Mesendoderm (in vitro differentiated cells): ENCODE results near the gene TOB2.

Experiments used
- DNase-seq: peaks from one replicate; pipeline ENCODE4 v3.0.0; 2013
- H2AK5ac ChIP-seq: 2 replicates; pipeline ENCODE4 v1.6.1; 2013; ENCODE audit warnings: low read length, inconsistent platforms
- H2BK120ac ChIP-seq: 2 replicates; pipeline ENCODE4 v1.6.1; 2013; ENCODE audit warnings: low read depth, mild to moderate bottlenecking, low read length, moderate library complexity, mixed read lengths
- H2BK15ac ChIP-seq: replicated peaks from 2 replicates; pipeline ENCODE4 v1.6.1; 2013; ENCODE audit warnings: low read depth, mild to moderate bottlenecking, moderate library complexity
- H2BK5ac ChIP-seq: 2 replicates; pipeline ENCODE4 v1.6.1; 2013; ENCODE audit warnings: low read length, inconsistent platforms
- H3K18ac ChIP-seq: 2 replicates; pipeline ENCODE4 v1.6.1; 2013; ENCODE audit warnings: mild to moderate bottlenecking, low read length, mixed read lengths
- H3K23ac ChIP-seq: one replicate; pipeline ENCODE4 v1.6.1; 2013; ENCODE audit warnings: low read length
- H3K27ac ChIP-seq: 2 replicates; pipeline ENCODE4 v1.5.1; 2013; ENCODE audit warnings: low read depth, mild to moderate bottlenecking, inconsistent platforms, low read length, moderate library complexity
- H3K27me3 ChIP-seq: 2 replicates; pipeline ENCODE4 v1.6.1; 2013; ENCODE audit warnings: low read length, control low read depth, mild to moderate bottlenecking, inconsistent platforms; ENCODE audit not compliant: insufficient read depth, poor library complexity
- H3K36me3 ChIP-seq: 2 replicates; pipeline ENCODE4 v1.6.1; 2013; ENCODE audit warnings: low read length, inconsistent platforms; ENCODE audit not compliant: control insufficient read depth, insufficient read depth
- H3K4ac ChIP-seq: one replicate; pipeline ENCODE4 v1.6.1; 2013; ENCODE audit warnings: low read depth, mild to moderate bottlenecking, low read length, moderate library complexity
- H3K4me1 ChIP-seq: 2 replicates; pipeline ENCODE4 v1.6.1; 2013; ENCODE audit warnings: low read depth, low read length, inconsistent platforms; ENCODE audit not compliant: control insufficient read depth
- H3K4me2 ChIP-seq: 2 replicates; pipeline ENCODE4 v1.6.1; 2013; ENCODE audit warnings: low read length
- H3K4me3 ChIP-seq: 2 replicates; pipeline ENCODE4 v1.5.1; 2013; ENCODE audit warnings: mild to moderate bottlenecking, low read length
- H3K56ac ChIP-seq: one replicate; pipeline ENCODE4 v1.6.1; 2013; ENCODE audit warnings: low read length
- H3K79me1 ChIP-seq: 2 replicates; pipeline ENCODE4 v1.6.1; 2013; ENCODE audit warnings: low read length, inconsistent platforms
- H3K79me2 ChIP-seq: 2 replicates; pipeline ENCODE4 v1.6.1; 2013; ENCODE audit warnings: mild to moderate bottlenecking, low read length; ENCODE audit not compliant: control insufficient read depth, insufficient read depth
- H3K9ac ChIP-seq: 2 replicates; pipeline ENCODE4 v1.6.1; 2013; ENCODE audit warnings: low read length, inconsistent platforms
- H4K5ac ChIP-seq: one replicate; pipeline ENCODE4 v1.6.1; 2013; ENCODE audit warnings: low read length
- H4K8ac ChIP-seq: one replicate; pipeline ENCODE4 v1.6.1; 2013; ENCODE audit warnings: low read depth, mild to moderate bottlenecking, control low read depth, low read length, moderate library complexity
- WGBS: extraction: QIAGEN DNeasy Blood & Tissue Kit; methylation state at CpG from one replicate; pipeline ENCODE4 v1.1.7; 2013; ENCODE audit warnings: low lambda C conversion rate, missing lambda C conversion rate; ENCODE audit not compliant: insufficient coverage; ENCODE audit errors: extremely low coverage; 5-methylcytosine and 5-hydroxymethylcytosine counted together

TOB2 gene

GRCh38 chr22:41415554-41415953, 31.0 kb downstream of the TOB2 start:
- H4K5ac ChIP-seq = no peak overlapping the region
- no peaks in the 10 kb centered on the region for H3K27me3 ChIP-seq
- H3K23ac ChIP-seq = no peak overlapping the region
- DNase-seq = no peak
- H2AK5ac ChIP-seq = no peak overlapping the region
- H3K36me3 ChIP-seq = no peaks in the 10 kb centered on the region
- H3K79me1 ChIP-seq = peaks cover 4% of the 10 kb centered on the region
- no peak overlapping the region for H3K4me3 ChIP-seq
- no peak overlapping the region for H4K8ac ChIP-seq
- no peak overlapping the region for H3K9ac ChIP-seq
- no peak overlapping the region for H2BK120ac ChIP-seq
- H3K79me2 ChIP-seq = no peaks in the 10 kb centered on the region
- H2BK15ac ChIP-seq = no peak overlapping the region
- no peak overlapping the region for H3K27ac ChIP-seq
- no peak overlapping the region for H3K4me2 ChIP-seq
- H3K4ac ChIP-seq = no peak overlapping the region
- no CpG with 5 or more reads among the region's 4 CpGs for WGBS
- peaks cover 4% of the 10 kb centered on the region for H3K4me1 ChIP-seq
- no peak overlapping the region for H3K56ac ChIP-seq
- no peak overlapping the region for H2BK5ac ChIP-seq
- no peak overlapping the region for H3K18ac ChIP-seq

GRCh38 chr22:41411021-41411851, 35.4 kb downstream of the TOB2 start:
- no peak overlapping the region for H2BK15ac ChIP-seq
- H3K9ac ChIP-seq = no peak overlapping the region
- no peak overlapping the region for H3K4me2 ChIP-seq
- no peak overlapping the region for H4K5ac ChIP-seq
- H3K56ac ChIP-seq = peak overlapping the region; percentile 18
- H4K8ac ChIP-seq = no peak overlapping the region
- H2AK5ac ChIP-seq = no peak overlapping the region
- no peaks in the 10 kb centered on the region for H3K27me3 ChIP-seq
- no peak overlapping the region for H3K4ac ChIP-seq
- no peak overlapping the region for H2BK5ac ChIP-seq
- peaks cover 4% of the 10 kb centered on the region for H3K79me1 ChIP-seq
- H3K79me2 ChIP-seq = no peaks in the 10 kb centered on the region
- no peak overlapping the region for H3K27ac ChIP-seq
- no CpG with 5 or more reads among the region's 11 CpGs for WGBS
- H3K4me1 ChIP-seq = peaks cover 4% of the 10 kb centered on the region
- no peak overlapping the region for H2BK120ac ChIP-seq
- H3K4me3 ChIP-seq = no peak overlapping the region
- no peaks in the 10 kb centered on the region for H3K36me3 ChIP-seq
- no peak overlapping the region for H3K23ac ChIP-seq
- peak; percentile 42 for DNase-seq
- H3K18ac ChIP-seq = no peak overlapping the region

GRCh38 chr22:41410311-41410751, 36.3 kb downstream of the TOB2 start:
- Histone ChIP-seq H3K79me2 (no peaks in the 10 kb centered on the region), H3K4me1 (peaks cover 4% of the 10 kb centered on the region), H3K4ac (no peak overlapping the region), H3K23ac (no peak overlapping the region), H3K36me3 (no peaks in the 10 kb centered on the region), H3K27me3 (no peaks in the 10 kb centered on the region), H3K79me1 (peaks cover under 1% of the 10 kb centered on the region), H3K4me2 (no peak overlapping the region), H4K8ac (no peak overlapping the region), H3K9ac (no peak overlapping the region), H4K5ac (no peak overlapping the region), H2BK120ac (no peak overlapping the region), H3K4me3 (no peak overlapping the region), H2BK5ac (no peak overlapping the region), H2BK15ac (no peak overlapping the region), H3K56ac (no peak overlapping the region), H3K27ac (no peak overlapping the region), H2AK5ac (no peak overlapping the region), H3K18ac (no peak overlapping the region)
- no peak for DNase-seq
- no CpG with 5 or more reads among the region's 7 CpGs for WGBS

- H3K23ac ChIP-seq = no peak overlapping the region
- WGBS = no CpG with 5 or more reads among the region's 8 CpGs
- H2AK5ac ChIP-seq = no peak overlapping the region
- no peak overlapping the region for H2BK15ac ChIP-seq
- no peak for DNase-seq
- no peak overlapping the region for H3K9ac ChIP-seq
- no peak overlapping the region for H3K4ac ChIP-seq
- no peak overlapping the region for H3K27ac ChIP-seq
- no peak overlapping the region for H2BK5ac ChIP-seq
- no peak overlapping the region for H4K8ac ChIP-seq
- H3K4me3 ChIP-seq = no peak overlapping the region
- H3K18ac ChIP-seq = no peak overlapping the region
- H3K27me3 ChIP-seq = no peaks in the 10 kb centered on the region
- H3K79me2 ChIP-seq = no peaks in the 10 kb centered on the region
- H3K79me1 ChIP-seq = no peaks in the 10 kb centered on the region
- H4K5ac ChIP-seq = no peak overlapping the region
- no peaks in the 10 kb centered on the region for H3K36me3 ChIP-seq
- no peak overlapping the region for H3K56ac ChIP-seq
- no peaks in the 10 kb centered on the region for H3K4me1 ChIP-seq
- H2BK120ac ChIP-seq = no peak overlapping the region
- H3K4me2 ChIP-seq = no peak overlapping the region
Observed at GRCh38 chr22:41408665-41409064, 37.9 kb downstream of the TOB2 start.

- no peak for DNase-seq
- Histone ChIP-seq H3K27me3 (no peaks in the 10 kb centered on the region), H2BK5ac (no peak overlapping the region), H3K23ac (no peak overlapping the region), H3K56ac (no peak overlapping the region), H3K27ac (no peak overlapping the region), H3K4me2 (no peak overlapping the region), H3K79me1 (no peaks in the 10 kb centered on the region), H2BK120ac (no peak overlapping the region), H2BK15ac (no peak overlapping the region), H2AK5ac (no peak overlapping the region), H3K36me3 (no peaks in the 10 kb centered on the region), H3K4me3 (no peak overlapping the region), H3K9ac (no peak overlapping the region), H3K18ac (no peak overlapping the region), H3K4me1 (no peaks in the 10 kb centered on the region), H3K79me2 (no peaks in the 10 kb centered on the region), H4K8ac (no peak overlapping the region), H4K5ac (no peak overlapping the region), H3K4ac (no peak overlapping the region)
- WGBS = no CpG with 5 or more reads among the region's 3 CpGs
Observed at GRCh38 chr22:41407433-41407832, 39.2 kb downstream of the TOB2 start.

GRCh38 chr22:41406410-41406809, 40.2 kb downstream of the TOB2 start:
- Histone ChIP-seq H4K5ac (no peak overlapping the region), H3K27me3 (no peaks in the 10 kb centered on the region), H2BK5ac (no peak overlapping the region), H3K4me2 (no peak overlapping the region), H4K8ac (no peak overlapping the region), H3K79me1 (no peaks in the 10 kb centered on the region), H3K36me3 (no peaks in the 10 kb centered on the region), H3K18ac (no peak overlapping the region), H3K4me1 (no peaks in the 10 kb centered on the region), H2AK5ac (no peak overlapping the region), H3K9ac (no peak overlapping the region), H3K27ac (no peak overlapping the region), H2BK15ac (no peak overlapping the region), H3K23ac (no peak overlapping the region), H3K56ac (no peak overlapping the region), H3K4me3 (no peak overlapping the region), H3K4ac (no peak overlapping the region), H3K79me2 (no peaks in the 10 kb centered on the region), H2BK120ac (no peak overlapping the region)
- no peak for DNase-seq
